Endothelial cell of umbilical vein (primary cell): ENCODE measurements around the gene SAMMSON. TPM values are rescaled to one million over a fixed set of nuclear protein-coding genes. Genes with fewer than 3 reads are reported as not detected.

Experiments
- BruUV-seq: library from RNA; stranded (reverse); fragments of 400-500 nt; replicated peaks from 2 replicates; lab custom pipeline; 2021; lab: Mats Ljungman, UMichigan
- CTCF ChIA-PET: fragments of 300-600, 350-600 bp; sonication (Branson Sonifier 250); formaldehyde crosslinking; loops from one replicate; lab custom pipeline; 2021; ENCODE audit warnings: antibody characterized with exemption, inconsistent platforms; lab: Charles Lee
- POLR2A ChIA-PET: fragments of 300-600, 350-600 bp; sonication (Branson Sonifier 250); formaldehyde crosslinking; loops from one replicate; lab custom pipeline; 2021; ENCODE audit warnings: antibody characterized with exemption, inconsistent platforms; lab: Charles Lee
- DNase-seq: peaks from one replicate; pipeline ENCODE4 v3.0.0-alpha.2; 2011; ENCODE audit warnings: low read depth, low spot score
- FAIRE-seq: peaks from 2 replicates; lab custom pipeline; 2011; peaks lifted over from hg19 to GRCh38; lab: Jason Lieb, UNC
- H2AFZ ChIP-seq: 2 replicates; pipeline ENCODE4 v1.6.0; 2012; ENCODE audit warnings: low read depth, low read length, control low read depth, inconsistent platforms
- H3K27ac ChIP-seq: 2 replicates; pipeline ENCODE4 v1.5.1; 2011; ENCODE audit warnings: low read depth, mild to moderate bottlenecking, control low read depth, low read length, moderate library complexity; ENCODE audit not compliant: insufficient read depth
- H3K27me3 ChIP-seq, 2 experiments: 2 replicates each; pipeline versions ENCODE4 v1.6.0 to v1.6.1; 2011; ENCODE audit warnings: low read length in 2 of 2, mixed read lengths in 1 of 2; ENCODE audit not compliant: control insufficient read depth in 2 of 2, insufficient read depth in 2 of 2
- H3K36me3 ChIP-seq, 2 experiments: 2 replicates in 1 of 2; 3 replicates in 1 of 2; pipeline ENCODE4 v1.5.1; 2011; ENCODE audit warnings: low read length in 2 of 2, mild to moderate bottlenecking in 1 of 2, moderate library complexity in 1 of 2; ENCODE audit not compliant: control insufficient read depth in 2 of 2, insufficient read depth in 2 of 2; ENCODE audit errors: extremely low read depth in 1 of 2
- H3K4me1 ChIP-seq: 3 replicates; pipeline ENCODE4 v1.5.1; 2011; ENCODE audit warnings: mild to moderate bottlenecking, low read length; ENCODE audit not compliant: control insufficient read depth, insufficient read depth; ENCODE audit errors: extremely low read depth
- H3K4me2 ChIP-seq: 2 replicates; pipeline ENCODE4 v1.6.1; 2011; ENCODE audit warnings: low read length, control low read depth, mixed read lengths; ENCODE audit not compliant: insufficient read depth
- H3K4me3 ChIP-seq, 3 experiments: fragments of 200-600 bp in 1 of 3; sonication (generic), shearing (Covaris generic) in 1 of 3; replicated peaks in 1 of 3; 2 replicates each; pipeline ENCODE4 v1.5.1; 2011 to 2016; ENCODE audit warnings: control low read depth in 3 of 3, low read length in 3 of 3, mild to moderate bottlenecking in 2 of 3, inconsistent platforms in 1 of 3, low read depth in 1 of 3, moderate library complexity in 1 of 3; ENCODE audit not compliant: insufficient read depth in 1 of 3
- H3K79me2 ChIP-seq: 2 replicates; pipeline ENCODE4 v1.6.0; 2012; ENCODE audit warnings: low read length, inconsistent platforms; ENCODE audit not compliant: control insufficient read depth, insufficient read depth
- H3K9ac ChIP-seq: replicated peaks from 2 replicates; pipeline ENCODE3; 2011; ENCODE audit warnings: low read length, control low read depth; ENCODE audit not compliant: insufficient read depth; ENCODE audit errors: extremely low read depth
- H3K9me1 ChIP-seq: replicated peaks from 3 replicates; pipeline ENCODE4 v1.6.0; 2011; ENCODE audit warnings: mild to moderate bottlenecking, low read length; ENCODE audit not compliant: control insufficient read depth, insufficient read depth; ENCODE audit errors: extremely low read depth
- H3K9me3 ChIP-seq: replicated peaks from 2 replicates; pipeline ENCODE4 v1.5.1; 2012; ENCODE audit warnings: low read length, inconsistent platforms; ENCODE audit not compliant: control insufficient read depth, insufficient read depth
- H4K20me1 ChIP-seq: replicated peaks from 2 replicates; pipeline ENCODE3; 2011; ENCODE audit warnings: mild to moderate bottlenecking, low read length; ENCODE audit not compliant: control insufficient read depth, insufficient read depth; ENCODE audit errors: extremely low read depth
- CTCF ChIP-seq, 2 donors: IDR thresholded peaks; 1 replicate in 1 of 2; 2 replicates in 1 of 2; pipeline ENCODE4 v1.5.1; 2011; ENCODE audit warnings: low read length in 2 of 2, mild to moderate bottlenecking in 2 of 2, moderate library complexity in 2 of 2, control low read depth in 1 of 2, inconsistent platforms in 1 of 2, low read depth in 1 of 2; ENCODE audit not compliant: insufficient read depth in 1 of 2; ENCODE audit errors: extremely low read depth in 1 of 2
- EZH2 ChIP-seq: IDR thresholded peaks from 2 replicates; pipeline ENCODE4 v1.6.1; 2012; ENCODE audit warnings: borderline replicate concordance, low read depth, mild to moderate bottlenecking, moderate library complexity, low read length, inconsistent platforms; ENCODE audit not compliant: severe bottlenecking
- FOS ChIP-seq: IDR thresholded peaks from 2 replicates; pipeline ENCODE4 v1.6.1; 2011; ENCODE audit warnings: mild to moderate bottlenecking, low read length, moderate library complexity, borderline replicate concordance; ENCODE audit not compliant: insufficient read depth
- GATA2 ChIP-seq: IDR thresholded peaks from 2 replicates; pipeline ENCODE4 v1.7.0; 2011; ENCODE audit warnings: low read depth, mild to moderate bottlenecking, moderate library complexity, mixed read lengths, low read length; ENCODE audit not compliant: insufficient read length, insufficient read depth
- JUN ChIP-seq: IDR thresholded peaks from 2 replicates; pipeline ENCODE4 v1.6.1; 2011; ENCODE audit warnings: borderline replicate concordance, low read depth; ENCODE audit not compliant: insufficient read length, insufficient read depth
- MAX ChIP-seq: IDR thresholded peaks from 2 replicates; pipeline ENCODE4 v1.6.1; 2011; ENCODE audit not compliant: insufficient read depth, insufficient read length
- MYC ChIP-seq: IDR thresholded peaks from one replicate; pipeline ENCODE4 v1.6.1; 2011; ENCODE audit warnings: mild to moderate bottlenecking, low read depth, low read length
- POLR2A ChIP-seq: IDR thresholded peaks from 2 replicates; pipeline ENCODE4 v1.6.1; 2012; ENCODE audit warnings: low read depth, mild to moderate bottlenecking, control low read depth, low read length
- POLR2AphosphoS5 ChIP-seq: IDR thresholded peaks from 2 replicates; pipeline ENCODE4 v1.6.1; 2012; ENCODE audit warnings: low read depth, mild to moderate bottlenecking, control low read depth, low read length, moderate library complexity; ENCODE audit not compliant: insufficient read depth
- dilution Hi-C: fragments of 300-500 bp; cut with MboI; formaldehyde crosslinking; loops from one replicate; pipeline ENCODE4 v1.15.0; 2019; ENCODE audit warnings: low sequenced_read_pairs; ENCODE audit not compliant: extremely low pct_ligation_motif_present
- intact Hi-C: fragments of 100-400 bp; cut with micrococcal nuclease; formaldehyde crosslinking; loops from one replicate; pipeline ENCODE4 v1.10.0; 2022
- polyA plus RNA-seq, 4 experiments: library from polyadenylated mRNA; depleted of rRNA in 3 of 4; stranded (reverse) in 3 of 4; unstranded in 1 of 4; fragments of >200 nt; gene quantifications; 2 replicates each; pipeline versions ENCODE4 v1.2.1 to v1.2.3, GENCODE V29; 2011 to 2012; ENCODE audit warnings: missing spikeins in 1 of 4
- total RNA-seq: library from RNA; stranded (reverse); gene quantifications from 2 replicates; pipeline ENCODE4 v1.2.3, GENCODE V29; 2021

The SAMMSON gene
- total and polyA plus RNA-seq, 2 donors (not counting 3 experiments of a cell fraction or from before 2014, with no cell fraction given): not detected

- no peak for FAIRE-seq
- Histone ChIP-seq H3K4me1 (peaks cover 2% of the 10 kb centered on the region), H3K4me3 (no peak overlapping the region), H4K20me1 (no peaks in the 10 kb centered on the region), H2AFZ (no peak overlapping the region), H3K36me3 (no peaks in the 10 kb centered on the region), H3K27me3 (peaks cover 0 to 2% of the 10 kb centered on the region in 2 experiments), H3K9me1 (no peaks in the 10 kb centered on the region), H3K9me3 (no peaks in the 10 kb centered on the region), H3K4me2 (no peak overlapping the region), H3K9ac (no peak overlapping the region), H3K27ac (no peak overlapping the region), H3K79me2 (no peaks in the 10 kb centered on the region)
- no peak for TF ChIP-seq JUN
- TF ChIP-seq GATA2: no peak
- TF ChIP-seq EZH2: no peak
- TF ChIP-seq POLR2AphosphoS5: no peak
- no peak for TF ChIP-seq FOS
- TF ChIP-seq CTCF (IDR thresholded peaks at IDR 0.05; ENCODE audit: extremely low read depth in 1 of 2, insufficient read depth in 1 of 2, low read depth in 1 of 2, low read length in 2 of 2): no peak
- TF ChIP-seq POLR2A: no peak
- TF ChIP-seq MAX: no peak
- no peak for TF ChIP-seq MYC
- dilution Hi-C loops (no loop called here), intact Hi-C loops (no loop called here)
- DNase-seq: no peak
- CTCF ChIA-PET: interaction anchor here (0.8 to 2.8 kb wide), 2 partner anchors 16 to 45 kb away, joined by 4 to 13 read pairs; no protein-coding TSS in a partner anchor
- no TSS peak for BruUV-seq
- POLR2A ChIA-PET: no interaction called here
Observed at GRCh38 chr3:70075101-70075500, 75.6 kb downstream of the SAMMSON start.
